ENCODE data around the gene IGFL4. TPM values are rescaled to one million over a fixed set of nuclear protein-coding genes. Genes with fewer than 3 reads are reported as not detected.
A peak's percentile ranks its signal among the peaks of the same experiment; 100 is the strongest.

IGFL4 gene
- total and polyA plus RNA-seq, 2 of the 8 experiments (the other 6 are each of a cell fraction or from before 2014, with no cell fraction given): 0.05 to 0.11 TPM

GRCh38 chr19:46077815-46078167 is 37.0 kb upstream of the IGFL4 start:
- H3K56ac ChIP-seq (replicated peaks; ENCODE audit: insufficient read length, low read depth, low read length): no peak overlapping the region
- H3K4me3 ChIP-seq (ENCODE audit: extremely low read depth in 1 of 4, insufficient read depth in 2 of 4, low read depth in 3 of 4, low read length in 4 of 4): peak overlapping the region in 2 of 4 experiments; percentile 75; a peak in 3 of 8 replicates
- no peak overlapping the region for H2BK5ac ChIP-seq (ENCODE audit: low read depth, low read length)
- H3K4ac ChIP-seq (replicated peaks; ENCODE audit: insufficient read length, low read depth, low read length): no peak overlapping the region
- FAIRE-seq (peak; percentile 70), DNase-seq (ENCODE audit: low read depth in 1 of 2, low spot score in 2 of 2) (no peak)
- no peak overlapping the region for H2AFZ ChIP-seq (ENCODE audit: low read length)
- H4K91ac ChIP-seq (replicated peaks; ENCODE audit: insufficient read length, low read length): no peak overlapping the region
- no peak overlapping the region for H3K23ac ChIP-seq (ENCODE audit: insufficient read length)
- no peak overlapping the region for H3K14ac ChIP-seq (ENCODE audit: insufficient read length)
- H3K23me2 ChIP-seq (ENCODE audit: low read depth, low read length): peaks cover 7% of the 10 kb centered on the region; the same call in 1 of the 2 replicates
- H3K27me3 ChIP-seq (replicated peaks in 1 of 4; ENCODE audit: control insufficient read depth in 3 of 4, extremely low read depth in 1 of 4, insufficient read depth in 3 of 4, low read length in 3 of 4): peaks cover 2 to 17% (median 11%) of the 10 kb centered on the region in 4 experiments
- H3K9me3 ChIP-seq (ENCODE audit: insufficient read depth in 2 of 2, low read depth in 1 of 2, low read length in 1 of 2): peaks cover 4 to 6% of the 10 kb centered on the region in 2 experiments; a peak in 2 of 4 replicates
- H2BK12ac ChIP-seq (ENCODE audit: low read depth, low read length): no peak overlapping the region
- 26% methylated on average over 6 of the region's 6 CpGs; no CpG with 5 or more reads in 1 of the 2 experiments for WGBS, 2 experiments (ENCODE audit: extremely low coverage in 1 of 2, insufficient coverage in 1 of 2, insufficient read length in 1 of 2, insufficient replicate concordance in 2 of 2, low coverage in 1 of 2, low lambda C conversion rate in 2 of 2, missing lambda C conversion rate in 1 of 2)
- no peak overlapping the region for H2AK5ac ChIP-seq (ENCODE audit: low read depth, low read length)
- no peak overlapping the region for H2BK20ac ChIP-seq (ENCODE audit: low read length)
- H3K36me3 ChIP-seq (ENCODE audit: control insufficient read depth in 2 of 4, insufficient read depth in 4 of 4, low read length in 3 of 4): no peaks in the 10 kb centered on the region
- H2BK15ac ChIP-seq (ENCODE audit: low read length): no peak overlapping the region
- no peak overlapping the region for H4K8ac ChIP-seq (ENCODE audit: extremely low read depth, insufficient read depth, low read length)
- no peak overlapping the region for H3K27ac ChIP-seq (ENCODE audit: low read depth, low read length)
- CTCF ChIA-PET (ENCODE audit: partially characterized antibody): interaction anchor here (0.6 to 8.0 kb wide), 90 partner anchors 8 to 594 kb away, joined by 3 to 365 read pairs (median 4); partner anchors contain the start of genes HIF3A, IGFL1, IGFL2 and IGFL4
- H3K4me2 ChIP-seq (ENCODE audit: insufficient read depth in 1 of 2, low read depth in 2 of 2, low read length in 2 of 2): no peak overlapping the region; a peak in 1 of 4 replicates
- POLR2A ChIA-PET (ENCODE audit: partially characterized antibody): interaction anchor here (0.9 to 1.4 kb wide), 4 partner anchors 49 to 188 kb away, joined by 3 to 7 read pairs (median 5); no protein-coding TSS in a partner anchor
- no peak overlapping the region for H4K5ac ChIP-seq (ENCODE audit: insufficient read length, low read depth, low read length)
- no peak overlapping the region for H3K9ac ChIP-seq (replicated peaks in 1 of 4; ENCODE audit: extremely low read depth in 1 of 4, low read depth in 3 of 4, low read length in 3 of 4)
- H3K18ac ChIP-seq (ENCODE audit: extremely low read depth, low read length): no peak overlapping the region
- H3K79me2 ChIP-seq (ENCODE audit: control insufficient read depth in 1 of 2, insufficient read depth in 2 of 2, low read length in 2 of 2): no peaks in the 10 kb centered on the region
- no peak overlapping the region for H2BK120ac ChIP-seq (replicated peaks; ENCODE audit: low read depth, low read length)
- no peaks in the 10 kb centered on the region for H3K79me1 ChIP-seq (ENCODE audit: low read depth, low read length)
- no peaks in the 10 kb centered on the region for H4K20me1 ChIP-seq (replicated peaks in 1 of 2; ENCODE audit: control insufficient read depth in 1 of 2, insufficient read depth in 2 of 2, low read length in 2 of 2)
- peaks cover 0 to 3% (median 3%) of the 10 kb centered on the region in 4 experiments; a peak in 3 of 7 replicates for H3K4me1 ChIP-seq (replicated peaks in 1 of 4; ENCODE audit: control insufficient read depth in 3 of 4, insufficient read depth in 4 of 4, low read length in 3 of 4)
- TF ChIP-seq SAP30 (IDR thresholded peaks at IDR 0.05; ENCODE audit: insufficient read depth, insufficient replicate concordance, low read length): no peak
- no peak for TF ChIP-seq HDAC2 (IDR thresholded peaks at IDR 0.05; ENCODE audit: borderline replicate concordance in 1 of 2, low read depth in 2 of 2, low read length in 2 of 2)
- TF ChIP-seq MAFK (IDR thresholded peaks at IDR 0.05; ENCODE audit: low read depth, low read length): no peak
- no peak for TF ChIP-seq SP2 (IDR thresholded peaks at IDR 0.05; ENCODE audit: low read length)
- no peak for TF ChIP-seq JUND (IDR thresholded peaks at IDR 0.05; ENCODE audit: low read length)
